PC-3 (cell line): Measurements from ENCODE around the gene NR4A3. TPM values are rescaled to one million over a fixed set of nuclear protein-coding genes. Genes with fewer than 3 reads are reported as not detected.
A peak's percentile ranks its signal among the peaks of the same experiment; 100 is the strongest.

Experiments used
- ATAC-seq: fragments of 200-7000 bp; cut with Tn5 transposase; 2 replicates; pipeline ENCODE4 v1.9.1; 2020; ENCODE audit warnings: mild to moderate bottlenecking, moderate library complexity
- BruUV-seq: library from RNA; stranded (reverse); fragments of 400-500 nt; replicated peaks from 2 replicates; lab custom pipeline; 2021; lab: Mats Ljungman, UMichigan
- CTCF ChIA-PET: fragments of 300-600 bp; sonication (Branson Sonifier 250); formaldehyde crosslinking; loops from one replicate; lab custom pipeline; 2022; ENCODE audit warnings: antibody characterized with exemption; lab: Charles Lee
- POLR2A ChIA-PET: fragments of 300-600 bp; sonication (Branson Sonifier 250); formaldehyde crosslinking; loops from one replicate; lab custom pipeline; 2022; ENCODE audit warnings: antibody characterized with exemption; ENCODE audit not compliant: unreplicated experiment; lab: Charles Lee
- DNase-seq: peaks from one replicate; pipeline ENCODE4 v3.0.0-alpha.2; 2015
- H2AFZ ChIP-seq: fragments of 300-600 bp; sonication (generic); 2 replicates; pipeline ENCODE4 v1.6.0; 2016; ENCODE audit warnings: antibody characterized with exemption, low read length
- H3F3A ChIP-seq: fragments of 300-600 bp; sonication (generic); one replicate; pipeline ENCODE4 v1.6.0; 2017; ENCODE audit warnings: antibody characterized with exemption, low read length, control low read depth, mild to moderate bottlenecking; ENCODE audit not compliant: unreplicated experiment
- H3K27ac ChIP-seq: fragments of 300-600 bp; sonication (generic); 2 replicates; pipeline ENCODE4 v1.5.1; 2016; ENCODE audit warnings: mild to moderate bottlenecking, low read length
- H3K27me3 ChIP-seq: fragments of 300-600 bp; sonication (generic); 2 replicates; pipeline ENCODE4 v1.6.1; 2016; ENCODE audit warnings: low read length, mixed read lengths
- H3K36me3 ChIP-seq: fragments of 300-600 bp; sonication (generic); 2 replicates; pipeline ENCODE4 v1.6.1; 2016; ENCODE audit warnings: low read depth, mixed run types, low read length, mixed read lengths
- H3K4me1 ChIP-seq: fragments of 300-600 bp; sonication (generic); 2 replicates; pipeline ENCODE4 v1.5.1; 2016; ENCODE audit warnings: low read length; ENCODE audit not compliant: insufficient read depth
- H3K4me2 ChIP-seq: fragments of 300-600 bp; sonication (generic); 2 replicates; pipeline ENCODE4 v1.6.0; 2016; ENCODE audit warnings: low read length
- H3K4me3 ChIP-seq: fragments of 300-600 bp; sonication (generic); 2 replicates; pipeline ENCODE4 v1.5.1; 2016; ENCODE audit warnings: mild to moderate bottlenecking, low read length, mixed read lengths
- H3K79me2 ChIP-seq: fragments of 300-600 bp; sonication (generic); 2 replicates; pipeline ENCODE4 v1.6.1; 2017; ENCODE audit warnings: low read length, mixed read lengths
- H3K9ac ChIP-seq: fragments of 300-600 bp; sonication (generic); 2 replicates; pipeline ENCODE4 v1.6.0; 2016; ENCODE audit warnings: mild to moderate bottlenecking, low read length
- H3K9me2 ChIP-seq: fragments of 300-600 bp; sonication (generic); replicated peaks from 2 replicates; pipeline ENCODE4 v1.6.1; 2016; ENCODE audit warnings: mixed run types, low read length, mixed read lengths
- H3K9me3 ChIP-seq: fragments of 300-600 bp; sonication (generic); 2 replicates; pipeline ENCODE4 v1.6.1; 2016; ENCODE audit warnings: low read length, mixed read lengths
- H4K20me1 ChIP-seq: fragments of 300-600 bp; sonication (generic); 2 replicates; pipeline ENCODE4 v1.6.1; 2016; ENCODE audit warnings: low read length, mixed read lengths
- CTCF ChIP-seq: fragments of 300-600 bp; sonication (generic); conservative IDR thresholded peaks from 2 replicates; pipeline ENCODE4 v1.5.1; 2017; ENCODE audit warnings: antibody characterized with exemption, low read depth, mild to moderate bottlenecking, low read length
- EZH2 ChIP-seq: fragments of 300-600 bp; sonication (generic); IDR thresholded peaks from one replicate; pipeline ENCODE4 v1.6.1; 2017; ENCODE audit warnings: antibody characterized with exemption, mild to moderate bottlenecking, low read length; ENCODE audit not compliant: unreplicated experiment
- EZH2phosphoT487 ChIP-seq: fragments of 300-600 bp; sonication (generic); IDR thresholded peaks from 2 replicates; pipeline ENCODE4 v1.6.1; 2018; ENCODE audit warnings: mild to moderate bottlenecking, antibody characterized with exemption, low read length, borderline replicate concordance
- intact Hi-C: fragments of 100-400 bp; cut with micrococcal nuclease; formaldehyde crosslinking; loops from 2 replicates; pipeline ENCODE4 v1.9.0; 2023
- total RNA-seq: library from RNA; depleted of rRNA; stranded (reverse); fragments of >200 nt; gene quantifications from 2 replicates; pipeline ENCODE4 v1.2.3, GENCODE V29; 2014

Gene NR4A3
- total RNA-seq, 1 experiment from 2014 or later: 0.77 TPM

GRCh38 chr9:99822806-99823591 lies 1.3 kb downstream of the NR4A3 start:
- Histone ChIP-seq H3K27me3 (no peaks in the 10 kb centered on the region), H4K20me1 (no peaks in the 10 kb centered on the region)

GRCh38 chr9:99823681-99824377 lies 2.1 kb downstream of the NR4A3 start:
- ChIA-PET CTCF (no interaction called here), POLR2A (no interaction called here)

More at GRCh38 chr9:99822806-99823591, 1.3 kb downstream of the NR4A3 start:
- Histone ChIP-seq H3K4me1 (peaks cover 12% of the 10 kb centered on the region; the same call in 1 of the 2 replicates), H3K9me3 (no peaks in the 10 kb centered on the region), H3F3A (no peaks in the 10 kb centered on the region), H3K27ac (no peak overlapping the region), H3K36me3 (no peaks in the 10 kb centered on the region), H3K4me2 (peak overlapping the region; percentile 91), H3K4me3 (peak overlapping the region; percentile 82), H2AFZ (peak overlapping the region; percentile 90), H3K9me2 (no peaks in the 10 kb centered on the region), H3K79me2 (peaks cover 8% of the 10 kb centered on the region), H3K9ac (peak overlapping the region; percentile 41)
- CTCF ChIA-PET: no interaction called here
- POLR2A ChIA-PET: no interaction called here
- 0 out of 2 replicates have a peak, but pooled peaks have one; percentile 3 for ATAC-seq
- BruUV-seq: no TSS peak
- TF ChIP-seq EZH2: no peak
- no peak for TF ChIP-seq EZH2phosphoT487
- no peak for TF ChIP-seq CTCF
- peak; percentile 37 for DNase-seq
- intact Hi-C loops: loop anchor here (1.0 to 5.0 kb wide), 5 partner anchors 44 to 604 kb away; partner anchors contain the start of genes ALG2, MSANTD3, SEC61B and STX17

More at GRCh38 chr9:99823681-99824377, 2.1 kb downstream of the NR4A3 start:
- DNase-seq (peak; percentile 11), ATAC-seq (no peak)
- no peak overlapping the region for H3K27ac ChIP-seq
- no peaks in the 10 kb centered on the region for H3K36me3 ChIP-seq
- peak overlapping the region; percentile 82 for H3K4me3 ChIP-seq
- no peak for TF ChIP-seq EZH2phosphoT487
- TF ChIP-seq EZH2: no peak
- no peak for TF ChIP-seq CTCF
- no peaks in the 10 kb centered on the region for H3F3A ChIP-seq
- peak overlapping the region; percentile 20 for H3K9ac ChIP-seq
- H4K20me1 ChIP-seq: no peaks in the 10 kb centered on the region
- H3K4me2 ChIP-seq: peak overlapping the region; percentile 91
- no TSS peak for BruUV-seq
- H3K79me2 ChIP-seq: peaks cover 2% of the 10 kb centered on the region
- H3K9me3 ChIP-seq: no peaks in the 10 kb centered on the region
- intact Hi-C loops: loop anchor here (1.0 to 5.0 kb wide), 5 partner anchors 43 to 603 kb away; partner anchors contain the start of genes ALG2, MSANTD3, SEC61B and STX17
- H3K9me2 ChIP-seq: no peaks in the 10 kb centered on the region
- H2AFZ ChIP-seq: peak overlapping the region; percentile 90
- H3K4me1 ChIP-seq: peaks cover 6% of the 10 kb centered on the region; the same call in 1 of the 2 replicates
- no peaks in the 10 kb centered on the region for H3K27me3 ChIP-seq
